ENCODE measurements around the gene DIPK2A.
A peak's percentile ranks its signal among the peaks of the same experiment; 100 is the strongest.

DIPK2A gene

DNA sequence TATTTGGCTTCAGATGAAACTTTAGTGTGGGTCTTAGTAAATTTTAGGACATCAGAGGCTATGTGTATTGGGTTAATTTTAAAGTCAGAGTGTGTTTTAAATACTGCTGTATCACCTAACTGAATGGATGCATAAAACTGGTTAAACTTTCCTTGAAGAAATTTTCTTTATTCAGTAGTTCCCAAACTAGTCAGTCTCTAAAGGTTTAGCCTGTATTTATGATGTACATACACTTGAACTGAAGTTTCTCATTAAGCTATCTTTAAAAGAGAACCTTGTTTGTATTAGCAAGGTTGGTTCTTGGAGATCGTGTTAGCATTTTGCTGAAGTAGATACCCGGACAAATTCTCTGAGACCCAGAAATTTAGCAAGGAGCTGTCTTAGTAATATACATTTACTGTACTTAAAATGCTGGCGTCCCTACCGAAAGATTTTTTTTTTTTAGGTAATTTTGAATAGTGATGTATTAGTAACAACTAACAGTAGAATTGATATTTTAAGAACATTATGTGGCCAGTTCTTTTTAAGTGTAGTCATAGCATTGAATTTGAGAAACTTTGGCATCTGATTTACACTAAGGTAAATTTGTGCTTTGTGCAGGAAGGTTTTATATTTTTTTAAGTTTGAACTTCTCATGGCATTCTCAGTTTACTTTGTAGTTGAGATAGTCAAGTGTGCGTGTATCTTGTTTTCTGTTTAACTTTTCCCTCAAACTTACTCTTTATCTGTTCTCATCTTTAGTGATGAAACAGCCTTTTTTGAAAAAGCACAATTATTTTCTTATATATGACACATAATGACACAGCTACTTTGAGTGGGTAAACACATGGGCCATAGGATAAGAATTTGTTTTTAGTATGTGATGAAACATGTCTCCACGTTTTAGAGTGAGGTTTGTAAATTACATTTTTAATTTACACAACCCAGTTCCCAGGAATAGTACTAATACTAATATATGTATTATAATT is 2.9 kb downstream of the DIPK2A start:
- H3K4me3 ChIP-seq (ENCODE audit: low read depth, low read length) = peak overlapping the region; percentile 24

- H3K4me3 ChIP-seq (ENCODE audit: low read depth, low read length) = no peak overlapping the region
Observed at GRCh38 chr3:143975554-143976152, 4.0 kb downstream of the DIPK2A start.

- no peak overlapping the region for H3K4me3 ChIP-seq (ENCODE audit: low read depth, low read length)
Observed at GRCh38 chr3:143977341-143978262, 6.0 kb downstream of the DIPK2A start.

DNA sequence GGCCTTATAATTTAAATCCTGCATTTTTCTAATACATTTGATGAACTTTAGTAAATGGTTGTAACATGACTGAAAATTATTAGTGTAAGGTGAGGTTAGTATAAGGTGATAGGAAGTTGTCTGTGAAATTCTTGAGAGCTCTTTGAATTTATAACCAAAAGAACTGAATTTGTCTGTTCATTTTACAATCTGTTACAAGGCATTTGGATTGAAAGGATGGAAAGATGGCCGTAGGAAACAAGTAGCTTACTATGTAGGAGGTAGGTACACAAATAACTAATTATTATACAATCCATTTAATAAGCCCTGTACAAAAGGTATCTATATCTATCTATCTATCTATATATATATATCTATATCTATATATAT is 6.6 kb downstream of the DIPK2A start:
- H3K4me3 ChIP-seq (ENCODE audit: low read depth, low read length) = no peak overlapping the region

GRCh38 chr3:143979041-143979440 is 7.4 kb downstream of the DIPK2A start:
- H3K4me3 ChIP-seq (ENCODE audit: low read depth, low read length) = no peak overlapping the region

DNA sequence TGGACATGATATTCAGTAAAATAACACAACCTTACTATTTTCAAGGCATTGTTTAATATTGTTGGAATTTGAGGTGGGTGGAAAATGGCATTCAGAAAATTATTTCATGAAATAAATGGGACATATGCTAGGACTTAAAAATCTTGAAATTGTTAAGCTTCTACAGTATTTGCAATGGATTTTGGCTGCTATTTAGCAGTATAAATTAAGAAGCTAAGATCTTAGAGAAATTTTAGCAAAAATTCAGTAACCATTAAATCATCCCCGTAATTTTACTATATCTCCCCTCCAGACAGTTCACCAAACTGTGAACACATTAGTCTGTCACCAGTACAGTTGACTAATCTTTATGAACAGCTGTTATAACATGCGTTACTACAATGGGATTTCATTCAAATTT is 8.2 kb downstream of the DIPK2A start:
- H3K4me3 ChIP-seq (ENCODE audit: low read depth, low read length) = no peak overlapping the region

DNA sequence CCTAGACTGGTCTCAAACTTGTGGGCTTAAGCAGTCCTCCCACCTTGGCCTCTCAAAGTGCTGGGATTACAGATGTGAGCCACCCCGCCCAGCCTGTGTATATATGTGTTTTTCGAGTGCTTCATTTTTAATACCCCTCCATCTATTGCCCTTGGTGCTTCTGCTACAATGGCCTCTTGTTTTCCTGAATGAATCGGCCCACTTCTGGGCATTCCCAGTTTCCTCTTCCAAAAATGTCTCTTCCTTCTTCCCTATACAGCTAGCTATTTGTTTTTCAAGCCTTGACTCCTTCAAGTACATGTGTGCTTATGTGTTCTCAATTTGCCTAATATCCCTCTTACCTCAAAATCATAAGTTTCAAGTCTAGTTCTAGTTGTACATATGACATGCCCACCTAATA is 16.7 kb downstream of the DIPK2A start:
- H3K4me3 ChIP-seq (ENCODE audit: low read depth, low read length) = no peak overlapping the region

GRCh38 chr3:143989461-143989860 is 17.8 kb downstream of the DIPK2A start:
- no peak overlapping the region for H3K4me3 ChIP-seq (ENCODE audit: low read depth, low read length)

DNA sequence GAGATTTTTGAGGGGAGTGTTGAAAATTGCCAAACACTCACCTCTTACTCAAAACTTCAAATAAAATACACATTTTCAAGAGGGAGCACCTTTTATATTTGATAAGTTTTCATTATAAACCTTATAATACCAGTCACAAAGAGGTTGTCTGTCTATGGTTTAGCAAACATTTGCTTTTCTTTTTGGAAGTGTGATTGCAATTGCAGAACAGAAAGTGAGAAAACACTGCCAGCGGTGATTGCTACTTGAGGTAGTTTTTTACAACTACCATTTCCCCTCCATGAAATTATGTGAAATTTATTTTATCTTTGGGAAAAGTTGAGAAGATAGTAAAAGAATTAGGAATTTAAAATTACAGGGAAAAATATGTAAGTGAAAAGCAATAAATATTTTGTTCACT is 20.1 kb downstream of the DIPK2A start:
- no peak overlapping the region for H3K4me3 ChIP-seq (ENCODE audit: low read depth, low read length)

GRCh38 chr3:143998266-143998665 is 26.6 kb downstream of the DIPK2A start:
- no peak overlapping the region for H3K4me3 ChIP-seq (ENCODE audit: low read depth, low read length)

DNA sequence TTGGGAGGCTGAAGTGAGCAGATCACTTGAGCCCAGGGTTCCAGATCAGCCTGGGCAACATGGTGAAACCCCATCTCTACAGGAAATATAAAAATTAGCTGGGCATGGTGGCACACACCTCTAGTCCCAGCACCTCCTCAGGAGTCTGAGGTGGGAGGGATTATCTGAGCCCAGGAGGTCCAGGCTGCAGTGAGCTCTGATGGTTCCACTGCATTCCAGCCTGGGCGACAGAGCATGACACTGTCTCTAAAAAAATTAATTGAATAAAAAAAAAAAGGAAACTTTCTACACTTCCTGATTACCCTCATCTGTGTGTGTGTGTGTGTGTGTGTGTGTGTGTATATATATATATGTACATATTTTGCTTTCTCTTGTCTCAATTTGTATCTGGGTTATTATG is 31.4 kb downstream of the DIPK2A start:
- H3K4me3 ChIP-seq (ENCODE audit: low read depth, low read length) = no peak overlapping the region

- no peak overlapping the region for H3K4me3 ChIP-seq (ENCODE audit: low read depth, low read length)
Observed at GRCh38 chr3:144010371-144010770, 38.7 kb downstream of the DIPK2A start.

DNA sequence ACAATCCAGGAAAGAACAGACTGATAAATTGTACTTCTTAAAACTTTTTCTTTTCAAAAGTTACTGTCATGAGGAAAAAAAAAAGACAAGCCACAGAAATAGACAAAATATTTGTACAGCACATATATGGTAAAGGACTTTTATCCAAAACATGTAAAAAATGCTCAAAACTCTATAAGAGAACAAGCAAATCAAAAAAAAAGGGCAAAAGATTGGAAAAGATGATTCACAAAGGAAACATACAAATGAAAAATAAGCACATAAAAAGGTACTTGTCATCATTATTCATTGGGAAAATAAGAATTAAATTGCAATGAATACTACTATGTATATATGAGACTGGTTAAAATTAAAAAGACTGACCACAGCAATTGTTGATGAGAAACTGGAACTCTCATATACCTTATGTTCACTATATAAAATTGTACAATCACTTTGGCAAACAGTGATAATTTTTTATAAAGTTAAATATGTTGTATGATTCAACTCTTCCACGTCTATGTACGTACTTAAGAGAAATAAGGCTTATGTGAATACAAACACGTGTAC is 39.7 kb downstream of the DIPK2A start:
- no peak overlapping the region for H3K4me3 ChIP-seq (ENCODE audit: low read depth, low read length)

DNA sequence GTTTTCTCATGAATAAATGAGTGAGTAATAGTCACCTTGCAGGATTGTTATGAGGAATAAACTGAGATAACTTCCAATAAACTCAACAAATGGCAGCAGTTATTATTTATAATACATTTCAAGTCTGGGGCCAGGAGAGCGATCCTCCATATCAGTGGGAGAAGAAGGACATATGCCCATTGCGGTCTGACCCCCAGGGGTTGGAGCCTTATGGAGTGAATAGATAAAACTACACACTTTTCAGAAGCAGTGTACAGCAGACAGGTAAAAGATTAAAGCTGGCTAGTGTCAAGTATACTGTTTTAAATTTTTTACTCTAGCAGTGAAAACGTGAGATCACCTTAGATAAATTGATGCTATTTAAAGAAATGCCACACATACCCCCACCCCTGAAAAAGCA is 43.5 kb downstream of the DIPK2A start:
- H3K4me3 ChIP-seq (ENCODE audit: low read depth, low read length) = no peak overlapping the region

DNA sequence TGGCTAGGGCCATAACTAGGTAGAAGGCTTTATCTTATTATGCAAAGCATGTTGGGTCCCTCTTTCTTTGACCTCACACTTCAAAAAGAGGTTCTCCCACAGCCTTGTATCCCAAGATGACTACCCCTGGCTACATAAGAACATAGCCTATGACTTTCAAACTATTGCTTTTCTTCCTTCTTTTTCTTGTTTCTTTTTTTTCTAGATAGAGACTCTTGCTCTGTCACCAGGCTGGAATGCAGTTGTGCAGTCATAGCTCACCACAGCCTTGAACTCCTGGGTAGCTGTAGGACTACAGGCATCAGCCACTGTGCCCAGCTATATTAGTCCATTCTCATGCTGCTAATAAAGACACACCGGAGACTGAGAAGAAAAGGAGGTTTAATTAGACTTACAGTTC is 47.2 kb downstream of the DIPK2A start:
- H3K4me3 ChIP-seq (ENCODE audit: low read depth, low read length) = no peak overlapping the region

Measured in iPS-11a (cell line).